Stimulated activated CD8-positive, alpha-beta memory T cell treated with anti-CD3 and anti-CD28 coated beads, Interleukin-15, amount 100 ng/mL, for 24 hours (primary cell): ENCODE measurements around the gene KIF25.
"Not testable (repeated sequence)": the region's sequence is repeated elsewhere in the genome, so short reads cannot be mapped to it uniquely, and the experiment has no call there.

Source experiments
- DNase-seq: peaks from one replicate; pipeline ENCODE4 v3.0.0-alpha.2; 2020; ENCODE audit warnings: low read depth

Gene KIF25

DNA sequence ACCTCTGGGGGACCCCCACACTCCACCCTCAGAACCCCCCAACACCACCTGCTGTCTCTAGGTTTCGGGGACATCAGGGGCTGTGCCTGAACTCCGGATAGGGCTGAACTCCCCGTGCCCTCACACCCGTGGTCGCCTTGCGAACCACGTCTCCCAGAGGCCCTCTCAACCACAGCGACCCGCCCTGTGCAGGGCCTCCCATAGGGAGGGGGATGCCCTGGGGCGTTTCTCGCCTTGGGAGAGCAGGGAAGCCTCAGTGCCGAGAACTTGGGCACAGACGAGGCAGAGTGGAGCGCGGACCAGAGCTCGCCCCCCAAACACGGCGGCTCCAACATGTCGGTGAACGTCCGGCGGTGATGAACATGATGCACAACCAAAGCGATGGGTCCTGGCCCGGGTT is 74.8 kb downstream of the KIF25 start:
- no peak for DNase-seq

DNA sequence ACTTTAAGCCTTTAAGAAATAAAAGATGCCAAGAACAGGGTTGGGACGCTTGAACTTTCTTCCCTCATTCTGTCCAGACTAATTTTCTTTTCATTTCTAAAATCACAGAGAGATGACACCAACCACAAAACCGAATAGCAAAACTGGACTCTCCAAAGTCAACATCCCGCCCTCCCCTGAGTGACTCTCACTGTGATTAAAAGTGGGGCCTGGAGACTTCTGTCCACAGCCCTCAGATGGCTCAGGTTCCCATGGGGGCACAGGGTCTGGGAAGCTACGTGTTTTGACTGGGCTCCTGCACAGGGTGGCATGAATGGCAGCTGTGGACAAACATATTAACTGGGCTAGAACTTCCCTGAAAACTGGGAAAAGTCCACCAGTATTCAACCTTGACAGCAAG is 75.3 kb downstream of the KIF25 start:
- DNase-seq, result no peak

DNA sequence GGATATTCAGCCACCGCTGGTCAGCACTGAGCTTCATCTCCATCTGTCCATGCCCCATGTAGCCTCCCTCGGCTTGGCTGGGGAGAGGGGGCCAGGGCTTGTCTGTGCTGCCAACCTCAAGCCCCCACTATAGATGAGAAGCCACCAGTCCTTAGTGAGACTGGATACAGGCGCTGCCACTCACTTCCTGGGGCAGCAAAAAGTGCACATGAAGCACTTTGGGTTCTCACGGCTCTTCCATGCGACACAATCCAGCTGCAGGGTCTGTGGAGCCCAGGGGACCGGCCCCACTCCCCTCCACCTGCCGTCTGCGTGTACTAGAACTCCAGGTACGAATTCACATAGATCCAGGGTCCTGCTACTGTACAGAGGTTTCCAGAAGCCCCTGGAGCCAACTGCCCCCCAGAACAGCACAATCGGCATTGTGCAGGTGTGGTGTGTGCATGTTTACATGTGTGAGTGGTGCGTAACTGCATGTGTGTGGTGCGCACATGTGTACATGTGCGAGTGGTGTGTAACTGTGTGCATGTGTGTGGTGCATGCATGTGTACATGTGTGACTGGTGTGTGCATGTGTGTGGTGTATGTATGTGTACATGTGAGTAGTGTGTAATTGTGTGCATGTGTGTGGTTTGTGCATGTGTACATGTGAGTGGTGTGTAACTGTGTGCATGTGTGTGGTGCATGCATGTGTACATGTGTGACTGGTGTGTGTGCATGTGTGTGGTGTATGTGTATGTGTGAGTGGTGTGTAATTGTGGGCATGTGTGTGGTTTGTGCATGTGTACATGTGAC is 76.7 kb downstream of the KIF25 start:
- DNase-seq, result no peak

DNA sequence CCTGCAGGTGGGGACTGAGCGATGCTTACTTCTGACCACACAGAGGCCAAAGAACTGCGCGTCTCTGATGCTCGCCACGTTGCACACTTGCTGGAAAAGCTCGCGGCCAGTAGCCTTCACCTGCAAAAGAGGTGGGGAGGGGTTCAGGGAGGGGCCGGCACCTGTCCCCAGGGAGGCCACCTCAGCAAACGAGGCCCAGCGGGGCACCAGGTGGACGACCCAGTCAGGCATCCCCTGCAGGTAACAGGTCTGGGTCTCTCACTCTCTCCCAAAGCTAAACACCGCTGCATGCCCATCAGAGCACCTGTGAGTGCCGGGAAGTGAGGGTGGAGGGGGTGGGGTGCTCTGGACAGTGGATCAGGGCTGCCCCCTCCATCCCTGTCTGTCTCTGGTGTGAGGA is 77.7 kb downstream of the KIF25 start:
- DNase-seq, result no peak

- DNase-seq, result no peak
Measured at GRCh38 chr6:168075787-168076202, 78.3 kb downstream of the KIF25 start.

GRCh38 chr6:168077401-168077800 is 79.9 kb downstream of the KIF25 start:
- not testable (repeated sequence) for DNase-seq

- no peak for DNase-seq
Measured at GRCh38 chr6:168078175-168078942, 80.9 kb downstream of the KIF25 start.

DNA sequence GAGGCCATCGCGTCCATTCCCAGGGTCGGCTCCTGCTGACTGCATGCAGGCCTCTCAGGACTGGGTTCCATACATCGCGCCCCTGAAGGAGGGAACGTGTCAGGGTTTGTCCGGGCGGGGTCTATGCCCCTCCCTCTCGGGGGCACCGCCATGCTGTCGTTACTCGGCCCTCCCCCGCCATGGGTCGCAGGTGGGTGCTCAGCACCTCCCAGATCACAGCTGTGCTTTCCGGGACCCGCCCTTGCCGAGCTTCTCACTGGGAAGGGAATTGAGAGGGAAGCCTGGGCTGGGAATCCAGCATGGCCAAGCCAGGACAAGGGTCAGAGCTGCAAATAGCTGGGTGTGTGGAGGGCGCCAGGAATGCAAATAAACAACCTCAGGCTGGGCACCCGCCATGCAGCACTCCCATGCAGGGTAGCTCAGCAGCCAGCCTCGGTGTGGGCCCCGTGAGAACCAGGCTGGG is 81.5 kb downstream of the KIF25 start, which contains the start of gene FRMD1:
TSS of gene FRMD1 (minus strand) at position 270 of the 463 bp plus-strand sequence. CDS start at position 152, 118 bp downstream.
- DNase-seq, result no peak

GRCh38 chr6:168080393-168081077 is 83.1 kb downstream of the KIF25 start:
- DNase-seq, result no peak

- DNase-seq, result no peak
Measured at GRCh38 chr6:168081858-168082546, 84.5 kb downstream of the KIF25 start.

DNA sequence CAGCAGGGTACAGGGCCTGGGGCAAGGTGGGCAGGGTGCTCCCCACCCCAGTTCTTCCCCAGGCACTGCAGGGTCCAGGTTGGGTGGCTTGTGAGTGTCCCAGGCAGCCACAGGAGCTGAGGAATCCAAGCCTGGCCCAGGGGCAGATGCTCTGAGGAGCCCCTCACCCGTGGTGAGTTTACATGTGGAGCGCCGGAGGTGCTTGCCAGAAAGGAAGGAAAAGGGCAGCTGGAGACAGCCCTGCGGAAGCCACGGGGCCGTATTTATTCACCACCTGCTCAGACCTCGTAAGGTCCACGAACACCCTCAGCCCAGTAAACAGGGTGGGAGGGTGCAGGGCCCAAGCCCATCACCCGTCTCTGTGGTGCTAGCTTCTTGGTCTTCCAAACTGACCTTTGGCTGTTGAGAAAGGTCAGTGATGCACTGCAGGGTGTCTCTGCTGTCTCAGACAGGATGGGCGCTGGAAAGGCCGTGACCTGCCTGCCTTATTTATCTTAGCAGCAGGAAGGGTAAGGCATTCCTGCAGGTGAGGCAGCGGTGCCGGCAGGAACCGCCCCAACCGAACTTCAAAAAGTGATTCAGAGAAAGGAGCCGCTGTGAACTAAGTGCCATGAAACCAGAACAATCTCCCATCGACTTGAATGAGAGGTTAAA is 85.5 kb downstream of the KIF25 start:
- no peak for DNase-seq

GRCh38 chr6:168083514-168083885 is 86.0 kb downstream of the KIF25 start:
- no peak for DNase-seq

DNA sequence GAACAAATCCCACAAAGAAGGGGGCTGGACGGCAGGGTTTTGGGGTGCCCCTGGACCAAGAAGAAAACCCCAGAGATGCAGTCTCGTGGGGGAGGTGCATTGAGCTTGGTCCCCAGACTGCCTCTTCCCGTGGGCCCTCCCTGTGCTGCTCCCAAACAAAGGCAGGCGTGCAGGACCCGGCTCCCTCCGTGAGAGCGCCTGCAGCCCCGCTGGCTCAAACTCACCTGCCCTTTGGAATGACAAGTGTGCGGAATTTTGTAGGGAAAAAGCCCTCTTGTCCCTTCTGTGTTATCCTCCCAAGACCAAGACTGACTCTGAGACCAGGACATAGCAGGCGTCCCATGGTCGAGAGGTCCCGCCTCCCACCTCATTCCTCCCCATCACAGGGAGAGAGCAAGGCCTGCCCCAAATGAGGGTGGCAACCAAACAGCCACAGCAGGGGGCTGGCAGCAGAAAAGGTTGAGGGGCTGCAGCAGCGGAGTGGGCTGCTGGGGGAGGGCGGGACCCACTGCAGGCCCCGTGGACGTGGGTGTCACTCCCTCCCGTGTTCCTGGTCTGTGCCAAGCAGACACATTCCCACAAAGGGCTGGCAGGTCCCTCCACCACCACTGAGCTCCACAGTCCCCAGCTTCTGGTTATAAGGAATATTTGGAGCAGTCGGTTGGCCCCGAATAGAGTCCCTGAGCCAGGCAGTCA is 87.1 kb downstream of the KIF25 start:
- DNase-seq, result no peak

- no peak for DNase-seq
Measured at GRCh38 chr6:168086066-168086465, 88.6 kb downstream of the KIF25 start.

DNA sequence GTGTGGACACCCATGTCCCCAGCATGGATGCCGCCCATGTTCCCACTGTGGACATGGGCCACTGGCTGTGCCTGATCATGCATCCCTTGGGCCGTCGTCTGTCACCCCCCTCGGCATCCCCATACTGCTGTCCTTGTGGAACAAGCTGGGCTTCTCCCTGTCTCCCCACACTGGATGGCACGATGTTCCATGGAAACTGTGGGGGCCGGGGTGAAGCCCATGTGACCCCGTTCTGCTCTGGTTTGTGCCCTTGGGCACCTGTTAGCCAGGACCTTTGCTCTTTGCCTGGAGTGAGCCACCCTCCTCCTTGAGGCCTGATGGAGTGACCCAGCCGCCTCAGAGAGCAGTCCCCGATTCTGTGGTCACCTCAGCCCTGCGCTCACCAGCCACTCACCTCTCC is 89.1 kb downstream of the KIF25 start:
- DNase-seq, result no peak

GRCh38 chr6:168087436-168088160 is 90.1 kb downstream of the KIF25 start:
- DNase-seq, result no peak

- DNase-seq, result no peak
Measured at GRCh38 chr6:168088161-168089053, 90.9 kb downstream of the KIF25 start.

- no peak for DNase-seq
Measured at GRCh38 chr6:168089186-168090063, 92.0 kb downstream of the KIF25 start.
